Activated T-cell treated with anti-CD3 and anti-CD28 coated beads for 24 hours (primary cell): ENCODE data around the gene EDAR.

Experiments
- DNase-seq: peaks from one replicate; pipeline ENCODE4 v3.0.0-alpha.2; 2020; ENCODE audit warnings: low read depth

Gene EDAR

GRCh38 chr2:108923736-108924579 is 65.1 kb downstream of the EDAR start:
- no peak for DNase-seq

- no peak for DNase-seq
These were observed 65.9 kb downstream of the EDAR start for GRCh38 chr2:108923019-108923700.

GRCh38 chr2:108922141-108922915 is 66.7 kb downstream of the EDAR start:
- no peak for DNase-seq

- DNase-seq, result no peak
These were observed 67.7 kb downstream of the EDAR start for GRCh38 chr2:108921096-108922030.

GRCh38 chr2:108920686-108921085 is 68.3 kb downstream of the EDAR start:
- DNase-seq, result no peak

- no peak for DNase-seq
These were observed 69.2 kb downstream of the EDAR start for GRCh38 chr2:108919571-108920373.

- no peak for DNase-seq
These were observed 70.1 kb downstream of the EDAR start for GRCh38 chr2:108918941-108919341.

- no peak for DNase-seq
These were observed 70.7 kb downstream of the EDAR start for GRCh38 chr2:108918156-108918874.

- DNase-seq, result no peak
These were observed 71.5 kb downstream of the EDAR start for GRCh38 chr2:108917526-108917925.

GRCh38 chr2:108916796-108917421 is 72.1 kb downstream of the EDAR start:
- DNase-seq, result no peak

GRCh38 chr2:108916122-108916795 is 72.8 kb downstream of the EDAR start:
- no peak for DNase-seq

- DNase-seq, result no peak
These were observed 76.5 kb downstream of the EDAR start for GRCh38 chr2:108912629-108912902.

- no peak for DNase-seq
These were observed 77.0 kb downstream of the EDAR start for GRCh38 chr2:108911807-108912628.

GRCh38 chr2:108911401-108911800 is 77.6 kb downstream of the EDAR start:
- DNase-seq, result no peak

- no peak for DNase-seq
These were observed 78.3 kb downstream of the EDAR start for GRCh38 chr2:108910541-108911396.

GRCh38 chr2:108910011-108910431 is 79.0 kb downstream of the EDAR start:
- DNase-seq, result no peak

- DNase-seq, result no peak
These were observed 79.7 kb downstream of the EDAR start for GRCh38 chr2:108909275-108909823.
